Type B pancreatic cell (in vitro differentiated cells): ENCODE results near the gene ANKRD63. TPM values are rescaled to one million over a fixed set of nuclear protein-coding genes. Genes with fewer than 3 reads are reported as not detected.
A peak's percentile ranks its signal among the peaks of the same experiment; 100 is the strongest.

Experiments
- DNase-seq: peaks from one replicate; pipeline ENCODE4 v3.0.0; 2021; ENCODE audit warnings: mixed read lengths; ENCODE audit not compliant: unreplicated experiment; ENCODE audit errors: extremely low spot score
- H3K27ac Mint-ChIP-seq: 2 replicates; pipeline ENCODE4 v1.8.0; 2021; ENCODE audit warnings: mild to moderate bottlenecking, mixed read lengths
- H3K27me3 Mint-ChIP-seq: 2 replicates; pipeline ENCODE4 v1.8.0; 2021; ENCODE audit warnings: mixed read lengths
- H3K36me3 Mint-ChIP-seq: 2 replicates; pipeline ENCODE4 v1.8.0; 2021; ENCODE audit warnings: mixed read lengths
- H3K4me1 Mint-ChIP-seq: one replicate; pipeline ENCODE4 v1.8.0; 2021; ENCODE audit warnings: mixed read lengths; ENCODE audit not compliant: unreplicated experiment
- H3K4me3 Mint-ChIP-seq: 2 replicates; pipeline ENCODE4 v1.8.0; 2021; ENCODE audit warnings: mild to moderate bottlenecking, mixed read lengths
- H3K9me3 Mint-ChIP-seq: 2 replicates; pipeline ENCODE4 v1.8.0; 2021; ENCODE audit warnings: mixed read lengths
- CTCF ChIP-seq: fragments of 200-600 bp; sonication (generic); conservative IDR thresholded peaks from 2 replicates; pipeline ENCODE4 v1.5.0; 2021; ENCODE audit warnings: antibody characterized with exemption, mild to moderate bottlenecking
- total RNA-seq: library from RNA; stranded (reverse); gene quantifications from 2 replicates; pipeline ENCODE4 v1.2.1, GENCODE V29; 2021; ENCODE audit warnings: low replicate concordance

ANKRD63 gene
- total RNA-seq, 1 donor from 2014 or later, result 1.5 TPM

GRCh38 chr15:40275523-40275922 lies 7.3 kb downstream of the ANKRD63 start:
- peaks cover 19% of the 10 kb centered on the region for H3K4me1 Mint-ChIP-seq

GRCh38 chr15:40274350-40275274 lies 8.3 kb downstream of the ANKRD63 start:
- Mint-ChIP-seq H3K4me1 (peaks cover 13% of the 10 kb centered on the region), H3K9me3 (no peaks in the 10 kb centered on the region), H3K27me3 (peaks cover 19% of the 10 kb centered on the region), H3K36me3 (peaks cover 5% of the 10 kb centered on the region), H3K27ac (peak overlapping the region; percentile 62), H3K4me3 (no peak overlapping the region)
- TF ChIP-seq CTCF, result peak; percentile 100
- DNase-seq, result peak; percentile 87

More at GRCh38 chr15:40275523-40275922, 7.3 kb downstream of the ANKRD63 start:
- H3K4me3 Mint-ChIP-seq, result no peak overlapping the region
- TF ChIP-seq CTCF, result no peak
- no peaks in the 10 kb centered on the region for H3K9me3 Mint-ChIP-seq
- H3K27me3 Mint-ChIP-seq, result peaks cover 27% of the 10 kb centered on the region
- H3K27ac Mint-ChIP-seq, result no peak overlapping the region
- peaks cover 5% of the 10 kb centered on the region for H3K36me3 Mint-ChIP-seq
- DNase-seq, result no peak

GRCh38 chr15:40273428-40273827 lies 9.4 kb downstream of the ANKRD63 start:
- no peak for TF ChIP-seq CTCF

GRCh38 chr15:40272485-40273056 lies 10.3 kb downstream of the ANKRD63 start:
- no peak for TF ChIP-seq CTCF
- H3K27ac Mint-ChIP-seq, result no peak overlapping the region

More at GRCh38 chr15:40273428-40273827, 9.4 kb downstream of the ANKRD63 start:
- H3K27ac Mint-ChIP-seq, result no peak overlapping the region
- no peak for DNase-seq
- no peak overlapping the region for H3K4me3 Mint-ChIP-seq
- peaks cover 5% of the 10 kb centered on the region for H3K36me3 Mint-ChIP-seq
- peaks cover 11% of the 10 kb centered on the region for H3K4me1 Mint-ChIP-seq
- H3K27me3 Mint-ChIP-seq, result peaks cover 8% of the 10 kb centered on the region
- no peaks in the 10 kb centered on the region for H3K9me3 Mint-ChIP-seq

GRCh38 chr15:40271685-40272484 lies 11.0 kb downstream of the ANKRD63 start:
- Mint-ChIP-seq H3K27ac (no peak overlapping the region), H3K4me1 (peaks cover 4% of the 10 kb centered on the region), H3K27me3 (peaks cover 3% of the 10 kb centered on the region), H3K36me3 (peaks cover 5% of the 10 kb centered on the region), H3K9me3 (no peaks in the 10 kb centered on the region), H3K4me3 (no peak overlapping the region)
- no peak for TF ChIP-seq CTCF
- DNase-seq, result no peak

More at GRCh38 chr15:40272485-40273056, 10.3 kb downstream of the ANKRD63 start:
- Mint-ChIP-seq H3K9me3 (no peaks in the 10 kb centered on the region), H3K4me3 (no peak overlapping the region), H3K4me1 (peaks cover 7% of the 10 kb centered on the region), H3K36me3 (peaks cover 5% of the 10 kb centered on the region), H3K27me3 (peaks cover 3% of the 10 kb centered on the region)
- DNase-seq, result no peak
